Calu3 (cell line): ENCODE measurements around the gene NR1I2. TPM values are rescaled to one million over a fixed set of nuclear protein-coding genes. Genes with fewer than 3 reads are reported as not detected.

ENCODE experiments used
- BruUV-seq: library from RNA; stranded (reverse); fragments of 400-500 nt; replicated peaks from 2 replicates; lab custom pipeline; 2021; lab: Mats Ljungman, UMichigan
- CTCF ChIA-PET: fragments of 300-600 bp; sonication (Branson Sonifier 250); formaldehyde crosslinking; loops from one replicate; lab custom pipeline; 2022; ENCODE audit warnings: antibody characterized with exemption; lab: Charles Lee
- DNase-seq: peaks from one replicate; pipeline ENCODE4 v3.0.0; 2022
- H3K27ac Mint-ChIP-seq: one replicate; pipeline ENCODE4 v1.8.0; 2022; ENCODE audit warnings: mixed read lengths; ENCODE audit not compliant: unreplicated experiment
- H3K27me3 Mint-ChIP-seq: one replicate; pipeline ENCODE4 v1.8.0; 2022; ENCODE audit warnings: mixed read lengths; ENCODE audit not compliant: unreplicated experiment
- H3K36me3 Mint-ChIP-seq: one replicate; pipeline ENCODE4 v1.8.0; 2022; ENCODE audit warnings: mild to moderate bottlenecking, moderate library complexity, mixed read lengths; ENCODE audit not compliant: insufficient read depth, unreplicated experiment
- H3K4me1 Mint-ChIP-seq: one replicate; pipeline ENCODE4 v1.8.0; 2022; ENCODE audit warnings: mild to moderate bottlenecking, low read depth, mixed read lengths; ENCODE audit not compliant: unreplicated experiment
- H3K4me3 Mint-ChIP-seq: one replicate; pipeline ENCODE4 v1.8.0; 2022; ENCODE audit warnings: mild to moderate bottlenecking, low read depth, moderate library complexity, mixed read lengths; ENCODE audit not compliant: unreplicated experiment
- H3K9me3 Mint-ChIP-seq: one replicate; pipeline ENCODE4 v1.8.0; 2022; ENCODE audit warnings: low read depth, mixed read lengths; ENCODE audit not compliant: unreplicated experiment
- CTCF ChIP-seq: fragments of 200-600 bp; IDR thresholded peaks from one replicate; pipeline ENCODE4 v1.8.0; 2022; ENCODE audit warnings: antibody characterized with exemption; ENCODE audit not compliant: unreplicated experiment
- intact Hi-C: fragments of 100-400 bp; cut with micrococcal nuclease; formaldehyde crosslinking; loops from one replicate; pipeline ENCODE4 v1.10.0; 2022; ENCODE audit not compliant: unreplicated experiment
- total RNA-seq: library from RNA; stranded (reverse); gene quantifications from 2 replicates; pipeline ENCODE4 v1.2.3, GENCODE V29; 2022

Gene NR1I2
- total RNA-seq, 1 experiment from 2014 or later: 2.9 TPM

DNA sequence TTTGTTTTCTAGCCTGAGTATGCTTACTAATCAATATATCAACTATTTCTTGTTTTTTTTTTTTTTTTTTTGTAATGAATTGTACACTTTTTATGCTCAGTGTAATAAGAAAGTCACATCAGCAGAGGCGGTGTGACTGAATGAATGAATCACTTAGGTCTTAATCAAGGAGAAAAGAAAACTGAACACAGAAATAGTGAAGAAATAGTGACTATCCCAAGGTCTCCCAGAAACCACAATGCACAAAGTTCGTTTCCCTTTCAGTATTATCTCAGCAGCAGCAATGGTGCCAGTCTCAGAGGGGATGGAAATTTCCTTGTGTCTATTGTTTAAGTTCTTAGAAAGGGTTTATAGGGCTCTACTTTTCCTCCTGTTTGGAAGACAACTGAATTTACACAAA lies 80.7 kb downstream of the NR1I2 start:
- Mint-ChIP-seq H3K36me3 (peaks cover 5% of the 10 kb centered on the region), H3K27me3 (no peaks in the 10 kb centered on the region), H3K9me3 (no peaks in the 10 kb centered on the region), H3K4me3 (no peak overlapping the region), H3K27ac (no peak overlapping the region), H3K4me1 (no peaks in the 10 kb centered on the region)
- no TSS peak for BruUV-seq
- no peak for DNase-seq
- CTCF ChIA-PET: no interaction called here
- TF ChIP-seq CTCF: no peak
- intact Hi-C loops: no loop called here

- no peak for DNase-seq
- no TSS peak for BruUV-seq
- no peaks in the 10 kb centered on the region for H3K9me3 Mint-ChIP-seq
- H3K4me3 Mint-ChIP-seq: no peak overlapping the region
- intact Hi-C loops: no loop called here
- H3K27ac Mint-ChIP-seq: no peak overlapping the region
- CTCF ChIA-PET: no interaction called here
- TF ChIP-seq CTCF: no peak
- peaks cover 5% of the 10 kb centered on the region for H3K36me3 Mint-ChIP-seq
- H3K4me1 Mint-ChIP-seq: no peaks in the 10 kb centered on the region
- H3K27me3 Mint-ChIP-seq: no peaks in the 10 kb centered on the region
Measured at GRCh38 chr3:119864476-119864875, 82.6 kb downstream of the NR1I2 start.

Other genes with a start within 250 kb of the NR1I2 start
- not detected in 2 replicates for gene CD80, start 222.5 kb upstream of the NR1I2 start, total RNA-seq
- gene ADPRH, start 202.6 kb upstream of the NR1I2 start, total RNA-seq: 1.8 and 2.4 TPM in 2 replicates
- 0.81 and 0.99 TPM in 2 replicates for gene PLA1A, start 184.2 kb upstream of the NR1I2 start, total RNA-seq
- gene POPDC2, start 121.5 kb upstream of the NR1I2 start, total RNA-seq: 0.80 and 1.0 TPM in 2 replicates
- 48.4 and 51.3 TPM in 2 replicates for gene COX17, start 104.7 kb upstream of the NR1I2 start, total RNA-seq
- gene CFAP91, start 79.1 kb upstream of the NR1I2 start, total RNA-seq: 1.5 and 2.2 TPM in 2 replicates